Measurements from ENCODE around the gene STIM2. TPM values are rescaled to one million over a fixed set of nuclear protein-coding genes. Genes with fewer than 3 reads are reported as not detected.

The STIM2 gene
- total RNA-seq, 2 donors from 2014 or later = 9.2 to 10.5 TPM

- no peak for TF ChIP-seq CTCF (IDR thresholded peaks at IDR 0.05)
- H3K4me3 ChIP-seq = no peak overlapping the region
- no peak overlapping the region for H3K27ac ChIP-seq
- no peak for DNase-seq (ENCODE audit: low spot score)
- no peaks in the 10 kb centered on the region for H3K36me3 ChIP-seq
- H3K9me3 ChIP-seq = no peaks in the 10 kb centered on the region
- H3K27me3 ChIP-seq = no peaks in the 10 kb centered on the region
- peaks cover 0 to 24% of the 10 kb centered on the region in 2 donors for H3K4me1 ChIP-seq
Measured at GRCh38 chr4:26854701-26855100, 5.9 kb upstream of the STIM2 start.

GRCh38 chr4:26856906-26857277 is 3.7 kb upstream of the STIM2 start:
- Histone ChIP-seq H3K27me3 (no peaks in the 10 kb centered on the region), H3K9me3 (no peaks in the 10 kb centered on the region), H3K36me3 (no peaks in the 10 kb centered on the region), H3K4me3 (peak overlapping the region; percentile 50 to 67), H3K4me1 (peaks cover 0 to 30% of the 10 kb centered on the region in 2 donors), H3K27ac (peak overlapping the region; percentile 87)
- DNase-seq (ENCODE audit: low spot score) = no peak
- no peak for TF ChIP-seq CTCF (IDR thresholded peaks at IDR 0.05)

- Histone ChIP-seq H3K9me3 (no peaks in the 10 kb centered on the region), H3K4me1 (peaks cover 0 to 35% of the 10 kb centered on the region in 2 donors), H3K36me3 (no peaks in the 10 kb centered on the region), H3K4me3 (peak overlapping the region; percentile 50 to 67), H3K27ac (peak overlapping the region; percentile 87), H3K27me3 (no peaks in the 10 kb centered on the region)
- TF ChIP-seq CTCF (IDR thresholded peaks at IDR 0.05) = no peak
- DNase-seq (ENCODE audit: low spot score) = peak; percentile 84
Measured at GRCh38 chr4:26857278-26858034, 3.2 kb upstream of the STIM2 start.

GRCh38 chr4:26858035-26858918 is 2.4 kb upstream of the STIM2 start:
- Histone ChIP-seq H3K36me3 (no peaks in the 10 kb centered on the region), H3K4me3 (peak overlapping the region; percentile 50 to 67), H3K27me3 (no peaks in the 10 kb centered on the region), H3K9me3 (no peaks in the 10 kb centered on the region), H3K27ac (peak overlapping the region; percentile 87), H3K4me1 (peaks cover 0 to 43% of the 10 kb centered on the region in 2 donors)
- DNase-seq (ENCODE audit: low spot score) = no peak
- no peak for TF ChIP-seq CTCF (IDR thresholded peaks at IDR 0.05)

- no peak for TF ChIP-seq CTCF (IDR thresholded peaks at IDR 0.05)
- Histone ChIP-seq H3K27me3 (no peaks in the 10 kb centered on the region), H3K27ac (no peak overlapping the region), H3K4me3 (no peak overlapping the region), H3K9me3 (no peaks in the 10 kb centered on the region), H3K36me3 (no peaks in the 10 kb centered on the region), H3K4me1 (peaks cover 0 to 50% of the 10 kb centered on the region in 2 donors)
- DNase-seq (ENCODE audit: low spot score) = no peak
Measured at GRCh38 chr4:26858947-26859401, 1.7 kb upstream of the STIM2 start.
